NT2/D1 (cell line): ENCODE measurements around the gene TMEM106B.

Source experiments
- DNase-seq: peaks from one replicate; pipeline ENCODE4 v3.0.0-alpha.2; 2011; ENCODE audit warnings: low read depth, low spot score
- H3K27me3 ChIP-seq: 2 replicates; pipeline ENCODE4 v1.6.0; 2011; ENCODE audit warnings: mild to moderate bottlenecking; ENCODE audit not compliant: insufficient read length, insufficient read depth
- H3K36me3 ChIP-seq: 2 replicates; pipeline ENCODE4 v1.6.1; 2011; ENCODE audit warnings: mild to moderate bottlenecking, low read length, mixed read lengths; ENCODE audit not compliant: insufficient read depth, insufficient read length
- H3K4me1 ChIP-seq: 2 replicates; pipeline ENCODE4 v1.5.1; 2011; ENCODE audit not compliant: insufficient read depth, insufficient read length
- H3K4me3 ChIP-seq: 2 replicates; pipeline ENCODE4 v1.5.1; 2011; ENCODE audit warnings: low read depth; ENCODE audit not compliant: insufficient read length
- H3K9ac ChIP-seq: 2 replicates; pipeline ENCODE4 v1.6.0; 2011; ENCODE audit warnings: low read depth; ENCODE audit not compliant: insufficient read length
- H3K9me3 ChIP-seq: 2 replicates; pipeline ENCODE4 v1.5.1; 2011; ENCODE audit warnings: mild to moderate bottlenecking, low read length; ENCODE audit not compliant: insufficient read depth
- SUZ12 ChIP-seq: IDR thresholded peaks from 2 replicates; pipeline ENCODE4 v1.6.1; 2011; ENCODE audit not compliant: insufficient read length, insufficient read depth; ENCODE audit errors: extremely low read depth
- YY1 ChIP-seq: IDR thresholded peaks from 2 replicates; pipeline ENCODE4 v1.6.1; 2011; ENCODE audit not compliant: insufficient read length, insufficient read depth
- ZNF274 ChIP-seq: IDR thresholded peaks from 2 replicates; pipeline ENCODE4 v1.6.1; 2011; ENCODE audit warnings: mild to moderate bottlenecking, low read depth, low read length

The TMEM106B gene

DNA sequence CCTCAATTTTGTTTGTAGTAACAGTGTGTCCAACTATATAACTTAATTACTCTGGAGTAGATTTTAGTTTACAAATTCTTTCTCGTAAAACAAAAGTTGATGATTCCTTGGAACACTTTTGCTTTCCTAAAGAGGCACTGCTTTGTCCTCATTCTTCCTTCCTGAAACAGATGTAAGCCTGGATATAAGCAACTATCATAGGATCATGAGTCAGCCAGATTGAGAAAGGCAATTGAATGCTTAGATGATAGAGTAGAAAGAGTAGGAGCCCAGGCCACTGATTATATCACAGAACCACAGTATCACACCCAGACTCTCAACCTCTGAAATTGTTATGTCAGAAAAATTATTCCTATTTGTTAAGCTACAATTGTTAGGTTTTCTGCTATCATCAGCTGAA, 69.9 kb downstream of the TMEM106B start:
- TF ChIP-seq ZNF274 (no peak), YY1 (no peak), SUZ12 (no peak)
- Histone ChIP-seq H3K9me3 (0 out of 2 replicates have a peak, but pooled peaks cover 4% of the 10 kb centered on the region), H3K36me3 (no peaks in the 10 kb centered on the region), H3K27me3 (no peaks in the 10 kb centered on the region), H3K4me3 (no peak overlapping the region), H3K4me1 (no peaks in the 10 kb centered on the region), H3K9ac (no peak overlapping the region)
- DNase-seq = no peak

DNA sequence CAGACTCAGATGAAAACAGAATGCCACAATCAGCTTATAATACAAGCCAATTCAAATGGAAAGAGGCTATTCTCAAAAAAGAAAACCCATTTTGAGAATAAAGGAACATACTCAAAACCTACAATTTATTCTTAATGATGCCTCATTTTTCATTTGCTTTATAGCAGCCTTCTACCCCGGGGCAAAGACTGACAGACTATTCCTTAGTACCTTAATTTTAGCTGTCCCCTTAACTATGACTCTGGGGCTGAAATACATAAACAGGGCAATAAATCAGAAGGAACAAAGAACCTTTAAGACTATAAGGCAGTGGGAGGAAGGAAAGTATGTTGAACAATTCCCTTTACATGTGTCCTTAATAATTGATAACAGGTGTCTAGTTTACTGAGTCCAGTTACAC, 76.8 kb downstream of the TMEM106B start:
- no peak for TF ChIP-seq SUZ12
- no peak for TF ChIP-seq YY1
- no peak for TF ChIP-seq ZNF274
- DNase-seq = no peak
- no peaks in the 10 kb centered on the region for H3K36me3 ChIP-seq
- no peaks in the 10 kb centered on the region for H3K27me3 ChIP-seq
- H3K4me1 ChIP-seq = no peaks in the 10 kb centered on the region
- H3K9me3 ChIP-seq = peaks cover 24% of the 10 kb centered on the region; the same call in 1 of the 2 replicates
- H3K4me3 ChIP-seq = no peak overlapping the region
- no peak overlapping the region for H3K9ac ChIP-seq

DNA sequence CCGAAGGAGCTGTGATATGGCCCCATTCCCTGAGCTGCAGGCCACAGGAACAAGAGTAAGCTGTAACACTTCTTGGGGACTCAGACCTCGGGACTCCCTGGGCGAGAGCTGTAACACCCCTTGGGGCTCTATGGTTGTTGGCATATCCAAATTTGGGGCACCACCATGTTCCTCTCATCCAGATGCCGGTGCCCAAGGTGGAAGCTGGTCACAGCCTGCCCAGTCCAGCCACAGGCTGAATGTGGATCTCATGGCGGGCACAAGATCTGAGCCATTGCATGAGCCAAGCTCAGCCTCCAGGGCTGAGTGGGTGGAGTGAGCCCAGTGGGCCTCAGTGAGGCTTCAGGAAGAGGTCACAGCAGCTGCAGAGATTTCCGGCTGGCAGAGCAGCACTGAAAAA, 78.9 kb downstream of the TMEM106B start:
- no peak for TF ChIP-seq SUZ12
- TF ChIP-seq ZNF274 = no peak
- TF ChIP-seq YY1 = no peak
- Histone ChIP-seq H3K27me3 (no peaks in the 10 kb centered on the region), H3K9me3 (peaks cover 24% of the 10 kb centered on the region; the same call in 1 of the 2 replicates)

DNA sequence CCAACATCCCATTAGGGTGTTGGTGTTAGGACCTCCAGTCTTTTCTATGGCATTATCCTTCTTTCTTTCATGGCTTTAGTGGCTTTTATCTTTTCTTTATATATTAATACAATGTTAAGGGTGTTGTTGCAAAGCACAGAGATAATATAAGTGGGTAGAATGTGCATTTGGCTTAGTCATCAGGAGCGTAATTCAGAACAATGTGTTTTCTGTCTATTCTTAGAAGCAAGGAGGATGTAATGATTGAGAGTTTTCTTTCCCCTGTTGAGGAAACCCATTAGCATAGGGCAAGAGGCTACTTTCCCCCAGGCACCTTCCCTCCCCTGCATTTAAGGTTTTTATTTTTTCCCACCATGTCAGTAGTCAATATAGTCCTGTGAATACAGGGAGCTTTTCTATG, 79.7 kb downstream of the TMEM106B start:
- no peak for DNase-seq
- Histone ChIP-seq H3K27me3 (no peaks in the 10 kb centered on the region), H3K9ac (no peak overlapping the region), H3K4me3 (no peak overlapping the region), H3K9me3 (peaks cover 24% of the 10 kb centered on the region; the same call in 1 of the 2 replicates), H3K36me3 (no peaks in the 10 kb centered on the region), H3K4me1 (no peaks in the 10 kb centered on the region)
- no peak for TF ChIP-seq YY1
- no peak for TF ChIP-seq SUZ12
- TF ChIP-seq ZNF274 = no peak

More for the DNA sequence above, 78.9 kb downstream of the TMEM106B start:
- no peak for DNase-seq
- Histone ChIP-seq H3K4me1 (no peaks in the 10 kb centered on the region), H3K9ac (no peak overlapping the region), H3K4me3 (no peak overlapping the region), H3K36me3 (no peaks in the 10 kb centered on the region)

DNA sequence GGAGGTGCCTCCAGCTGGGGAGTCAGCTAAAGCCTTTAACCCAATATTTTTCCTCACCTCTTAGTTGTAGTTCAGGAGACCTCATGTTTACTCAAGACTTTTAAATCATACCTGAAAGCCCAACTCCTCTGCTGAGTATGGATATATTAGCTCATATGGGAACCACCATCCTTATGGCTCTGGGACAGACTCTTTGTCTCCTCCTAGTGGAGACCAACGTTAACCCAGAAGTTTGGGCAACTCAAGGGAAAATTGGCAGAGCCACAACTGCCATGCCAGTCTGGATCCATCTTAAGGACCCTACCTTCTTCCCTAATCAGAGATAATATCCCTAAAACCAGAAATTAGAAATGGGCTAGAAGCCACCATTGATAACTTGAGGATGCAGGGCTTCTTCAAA, 80.8 kb downstream of the TMEM106B start:
- Histone ChIP-seq H3K27me3 (no peaks in the 10 kb centered on the region), H3K9me3 (peaks cover 24% of the 10 kb centered on the region; the same call in 1 of the 2 replicates), H3K9ac (no peak overlapping the region), H3K4me3 (no peak overlapping the region), H3K36me3 (no peaks in the 10 kb centered on the region), H3K4me1 (no peaks in the 10 kb centered on the region)
- DNase-seq = no peak
- TF ChIP-seq ZNF274 = no peak
- TF ChIP-seq SUZ12 = no peak
- no peak for TF ChIP-seq YY1
